ENCODE data around the gene LGI4.

DNA sequence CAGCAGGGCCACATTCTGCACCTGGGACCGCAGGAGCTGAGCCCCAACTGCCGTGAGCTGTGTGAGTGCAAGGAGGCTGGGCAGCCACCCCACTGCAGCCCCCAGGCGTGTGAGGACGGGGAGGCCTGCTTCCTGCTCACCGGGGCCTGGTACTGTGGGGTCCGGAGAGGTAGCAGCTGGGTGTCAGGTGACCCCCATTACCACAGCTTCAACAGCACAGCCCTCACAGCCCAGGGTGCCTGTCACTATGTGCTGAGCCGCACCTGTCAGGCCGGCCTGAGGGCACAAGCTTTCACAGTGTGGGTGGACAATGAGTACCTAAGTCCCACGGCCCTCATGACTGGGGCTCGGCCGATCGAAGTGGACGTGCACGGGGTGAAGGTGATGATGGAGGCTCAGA lies 55.0 kb downstream of the LGI4 start:
- TF ChIP-seq CTCF (IDR thresholded peaks at IDR 0.05): no peak
- TF ChIP-seq POLR2A (IDR thresholded peaks at IDR 0.05): no peak
- no peak for TF ChIP-seq POLR2AphosphoS5 (IDR thresholded peaks at IDR 0.05)
- no peak for TF ChIP-seq EP300 (IDR thresholded peaks at IDR 0.05)

Data from sigmoid colon (tissue), 4 donors.